NK-92 (cell line): ENCODE results near the gene NCCRP1.

Experiments used
- DNase-seq: peaks from one replicate; lab custom pipeline; 2025; ENCODE audit not compliant: unreplicated experiment; lab: John Stamatoyannopoulos, UW

Gene NCCRP1

GRCh38 chr19:39196860-39197562 is at the start of gene NCCRP1:
NCCRP1 (plus strand) TSS chr19:39196964; CDS start chr19:39196983, 19 bp downstream.
- DNase-seq: no peak

GRCh38 chr19:39147480-39147879 is 49.3 kb upstream of the NCCRP1 start:
- DNase-seq: no peak

- no peak for DNase-seq
Measured at GRCh38 chr19:39148939-39149529, 47.7 kb upstream of the NCCRP1 start.

GRCh38 chr19:39150235-39150634 is 46.5 kb upstream of the NCCRP1 start:
- no peak for DNase-seq

- no peak for DNase-seq
Measured at GRCh38 chr19:39150807-39151600, 45.8 kb upstream of the NCCRP1 start.

GRCh38 chr19:39152066-39152465 is 44.7 kb upstream of the NCCRP1 start:
- no peak for DNase-seq

GRCh38 chr19:39154100-39154628 is 42.6 kb upstream of the NCCRP1 start:
- DNase-seq: no peak

- DNase-seq: no peak
Measured at GRCh38 chr19:39154629-39155100, 42.1 kb upstream of the NCCRP1 start.

GRCh38 chr19:39155114-39155700 is 41.6 kb upstream of the NCCRP1 start:
- no peak for DNase-seq

GRCh38 chr19:39155741-39156140 is 41.0 kb upstream of the NCCRP1 start:
- DNase-seq: no peak

- no peak for DNase-seq
Measured at GRCh38 chr19:39156326-39157230, 40.2 kb upstream of the NCCRP1 start.

- DNase-seq: no peak
Measured at GRCh38 chr19:39157275-39157996, 39.3 kb upstream of the NCCRP1 start.

GRCh38 chr19:39157997-39158389 is 38.8 kb upstream of the NCCRP1 start:
- DNase-seq: no peak

- no peak for DNase-seq
Measured at GRCh38 chr19:39158646-39159260, 38.0 kb upstream of the NCCRP1 start.

GRCh38 chr19:39160523-39160861 is 36.3 kb upstream of the NCCRP1 start:
- DNase-seq: no peak

- DNase-seq: no peak
Measured at GRCh38 chr19:39160889-39161672, 35.7 kb upstream of the NCCRP1 start.

GRCh38 chr19:39162441-39163043 is 34.2 kb upstream of the NCCRP1 start:
- no peak for DNase-seq

GRCh38 chr19:39163621-39164020 is 33.1 kb upstream of the NCCRP1 start:
- no peak for DNase-seq
